Measurements from ENCODE around the gene CD2AP.

Gene CD2AP

GRCh38 chr6:47456536-47456975, 21.0 kb upstream of the CD2AP start:
- H3K4me3 ChIP-seq (IDR thresholded peaks at IDR 0.05; ENCODE audit: insufficient read depth, low read depth, low read length) = no peak overlapping the region
- H2AFZ ChIP-seq (ENCODE audit: low read depth) = no peak overlapping the region

GRCh38 chr6:47457370-47457769, 20.2 kb upstream of the CD2AP start:
- TF ChIP-seq CTCF (conservative IDR thresholded peaks at IDR 0.05; ENCODE audit: low read depth, low read length) = no peak
- no peaks in the 10 kb centered on the region for H3K79me2 ChIP-seq (ENCODE audit: insufficient read depth, low read depth)
- H2AFZ ChIP-seq (ENCODE audit: low read depth) = no peak overlapping the region
- no peak overlapping the region for H3K4me3 ChIP-seq (IDR thresholded peaks at IDR 0.05; ENCODE audit: insufficient read depth, low read depth, low read length)
- no peaks in the 10 kb centered on the region for H3K4me1 ChIP-seq (ENCODE audit: low read depth, poor library complexity, severe bottlenecking)
- no peaks in the 10 kb centered on the region for H4K20me1 ChIP-seq (ENCODE audit: insufficient read depth)
- H3K36me3 ChIP-seq (ENCODE audit: insufficient read depth) = no peaks in the 10 kb centered on the region
- no peak overlapping the region for H3K9ac ChIP-seq
- H3K27ac ChIP-seq = no peak overlapping the region
- H3K4me2 ChIP-seq = no peak overlapping the region
- H3K27me3 ChIP-seq (ENCODE audit: insufficient read depth, low read depth) = no peaks in the 10 kb centered on the region

More at GRCh38 chr6:47456536-47456975, 21.0 kb upstream of the CD2AP start:
- Histone ChIP-seq H3K27ac (no peak overlapping the region), H3K4me1 (ENCODE audit: low read depth, poor library complexity, severe bottlenecking) (no peaks in the 10 kb centered on the region), H4K20me1 (ENCODE audit: insufficient read depth) (no peaks in the 10 kb centered on the region), H3K36me3 (ENCODE audit: insufficient read depth) (no peaks in the 10 kb centered on the region), H3K79me2 (ENCODE audit: insufficient read depth, low read depth) (no peaks in the 10 kb centered on the region), H3K4me2 (no peak overlapping the region), H3K27me3 (ENCODE audit: insufficient read depth, low read depth) (no peaks in the 10 kb centered on the region), H3K9ac (no peak overlapping the region)
- no peak for TF ChIP-seq CTCF (conservative IDR thresholded peaks at IDR 0.05; ENCODE audit: low read depth, low read length)

- no peaks in the 10 kb centered on the region for H3K79me2 ChIP-seq (ENCODE audit: insufficient read depth, low read depth)
- no peaks in the 10 kb centered on the region for H4K20me1 ChIP-seq (ENCODE audit: insufficient read depth)
- no peaks in the 10 kb centered on the region for H3K4me1 ChIP-seq (ENCODE audit: low read depth, poor library complexity, severe bottlenecking)
- H2AFZ ChIP-seq (ENCODE audit: low read depth) = no peak overlapping the region
- no peak overlapping the region for H3K4me3 ChIP-seq (IDR thresholded peaks at IDR 0.05; ENCODE audit: insufficient read depth, low read depth, low read length)
- H3K4me2 ChIP-seq = no peak overlapping the region
- no peak overlapping the region for H3K9ac ChIP-seq
- no peaks in the 10 kb centered on the region for H3K36me3 ChIP-seq (ENCODE audit: insufficient read depth)
- TF ChIP-seq CTCF (conservative IDR thresholded peaks at IDR 0.05; ENCODE audit: low read depth, low read length) = no peak
- no peaks in the 10 kb centered on the region for H3K27me3 ChIP-seq (ENCODE audit: insufficient read depth, low read depth)
- no peak overlapping the region for H3K27ac ChIP-seq
These were observed 13.5 kb upstream of the CD2AP start for GRCh38 chr6:47464052-47464451.

GRCh38 chr6:47465117-47465516, 12.5 kb upstream of the CD2AP start:
- Histone ChIP-seq H3K4me1 (ENCODE audit: low read depth, poor library complexity, severe bottlenecking) (no peaks in the 10 kb centered on the region), H3K4me3 (IDR thresholded peaks at IDR 0.05; ENCODE audit: insufficient read depth, low read depth, low read length) (no peak overlapping the region), H2AFZ (ENCODE audit: low read depth) (no peak overlapping the region), H3K4me2 (no peak overlapping the region), H3K9ac (no peak overlapping the region), H3K79me2 (ENCODE audit: insufficient read depth, low read depth) (no peaks in the 10 kb centered on the region), H4K20me1 (ENCODE audit: insufficient read depth) (no peaks in the 10 kb centered on the region), H3K36me3 (ENCODE audit: insufficient read depth) (no peaks in the 10 kb centered on the region), H3K27me3 (ENCODE audit: insufficient read depth, low read depth) (no peaks in the 10 kb centered on the region), H3K27ac (no peak overlapping the region)
- no peak for TF ChIP-seq CTCF (conservative IDR thresholded peaks at IDR 0.05; ENCODE audit: low read depth, low read length)
